ENCODE results near the gene XPNPEP1.

GRCh38 chr10:109889867-109890266, 33.4 kb downstream of the XPNPEP1 start:
- TF ChIP-seq CEBPB (IDR thresholded peaks at IDR 0.05): no peak
- TF ChIP-seq YY1 (IDR thresholded peaks at IDR 0.05; ENCODE audit: low read depth): no peak
- no peak for TF ChIP-seq EP300 (IDR thresholded peaks at IDR 0.05; ENCODE audit: borderline replicate concordance)
- no peak for TF ChIP-seq USF1 (IDR thresholded peaks at IDR 0.05)
- TF ChIP-seq MAX (IDR thresholded peaks at IDR 0.05): no peak
- TF ChIP-seq EGR1 (IDR thresholded peaks at IDR 0.05): no peak
- no peak for TF ChIP-seq CREB1 (IDR thresholded peaks at IDR 0.05; ENCODE audit: low read depth)
- TF ChIP-seq NFIC (IDR thresholded peaks at IDR 0.05): no peak
- no peak for TF ChIP-seq FOXM1 (IDR thresholded peaks at IDR 0.05; ENCODE audit: borderline replicate concordance, low read depth)
- no peak for TF ChIP-seq TCF12 (IDR thresholded peaks at IDR 0.05; ENCODE audit: low read depth)

Measured in Ishikawa (cell line).